H1 (cell line): ENCODE measurements around the gene CCDC148. TPM values are rescaled to one million over a fixed set of nuclear protein-coding genes. Genes with fewer than 3 reads are reported as not detected.

ENCODE experiments used
- CTCF ChIA-PET: fragments of 300-600 bp; sonication (Branson Sonifier 250); formaldehyde crosslinking; loops from one replicate; lab custom pipeline; 2021; ENCODE audit not compliant: partially characterized antibody; lab: Charles Lee
- POLR2A ChIA-PET: fragments of 300-600 bp; sonication (Branson Sonifier 250); formaldehyde crosslinking; loops from one replicate; lab custom pipeline; 2021; ENCODE audit warnings: inconsistent platforms; ENCODE audit not compliant: partially characterized antibody; lab: Charles Lee
- DNase-seq, 2 experiments: peaks; one replicate each; pipeline versions ENCODE4 v3.0.0 to v3.0.0-alpha.2; 2010 to 2022; ENCODE audit warnings: low spot score in 2 of 2, low read depth in 1 of 2, mixed read lengths in 1 of 2
- FAIRE-seq: peaks from 2 replicates; lab custom pipeline; 2011; peaks lifted over from hg19 to GRCh38; lab: Jason Lieb, UNC
- H2AFZ ChIP-seq: 2 replicates; pipeline ENCODE4 v1.8.1; 2012; ENCODE audit warnings: low read length, inconsistent platforms
- H2AK5ac ChIP-seq: 2 replicates; pipeline ENCODE4 v1.6.1; 2013; ENCODE audit warnings: low read depth, low read length
- H2BK120ac ChIP-seq: replicated peaks from 2 replicates; pipeline ENCODE3; 2013; ENCODE audit warnings: low read depth, low read length, inconsistent platforms
- H2BK12ac ChIP-seq: 2 replicates; pipeline ENCODE4 v1.6.1; 2013; ENCODE audit warnings: low read depth, low read length
- H2BK15ac ChIP-seq: 2 replicates; pipeline ENCODE4 v1.6.1; 2013; ENCODE audit warnings: low read length
- H2BK20ac ChIP-seq: 2 replicates; pipeline ENCODE4 v1.6.1; 2013; ENCODE audit warnings: low read length
- H2BK5ac ChIP-seq: 2 replicates; pipeline ENCODE4 v1.6.1; 2013; ENCODE audit warnings: low read depth, low read length
- H3K14ac ChIP-seq: 2 replicates; pipeline ENCODE4 v1.6.1; 2013; ENCODE audit warnings: inconsistent platforms; ENCODE audit not compliant: insufficient read length
- H3K18ac ChIP-seq: 2 replicates; pipeline ENCODE4 v1.6.1; 2013; ENCODE audit warnings: low read length; ENCODE audit errors: extremely low read depth
- H3K23ac ChIP-seq: 2 replicates; pipeline ENCODE4 v1.6.1; 2013; ENCODE audit warnings: inconsistent platforms; ENCODE audit not compliant: insufficient read length
- H3K23me2 ChIP-seq: 2 replicates; pipeline ENCODE4 v1.6.1; 2013; ENCODE audit warnings: low read depth, low read length
- H3K27ac ChIP-seq: 2 replicates; pipeline ENCODE4 v1.6.1; 2011; ENCODE audit warnings: low read depth, low read length, inconsistent platforms
- H3K27me3 ChIP-seq, 4 experiments: replicated peaks in 1 of 4; 1 replicate in 1 of 4; 2 replicates in 3 of 4; pipeline versions ENCODE4 v1.6.1 to v1.8.1; 2011 to 2013; ENCODE audit warnings: low read length in 3 of 4, mild to moderate bottlenecking in 3 of 4, inconsistent platforms in 2 of 4, mixed read lengths in 2 of 4, moderate library complexity in 1 of 4; ENCODE audit not compliant: control insufficient read depth in 3 of 4, insufficient read depth in 3 of 4; ENCODE audit errors: extremely low read depth in 1 of 4
- H3K36me3 ChIP-seq, 4 experiments: 2 replicates each; pipeline versions ENCODE4 v1.6.1 to v1.8.1; 2011 to 2013; ENCODE audit warnings: mild to moderate bottlenecking in 4 of 4, low read length in 3 of 4, moderate library complexity in 2 of 4, control low read depth in 1 of 4, inconsistent platforms in 1 of 4; ENCODE audit not compliant: insufficient read depth in 4 of 4, control insufficient read depth in 2 of 4
- H3K4ac ChIP-seq: replicated peaks from 2 replicates; pipeline ENCODE3; 2013; ENCODE audit warnings: low read length, low read depth, mixed read lengths, inconsistent platforms; ENCODE audit not compliant: insufficient read length
- H3K4me1 ChIP-seq, 4 experiments: replicated peaks in 1 of 4; 1 replicate in 1 of 4; 2 replicates in 3 of 4; pipeline versions ENCODE4 v1.6.1 to v1.8.1; 2011 to 2013; ENCODE audit warnings: low read length in 3 of 4, inconsistent platforms in 2 of 4, mixed read lengths in 1 of 4; ENCODE audit not compliant: insufficient read depth in 4 of 4, control insufficient read depth in 3 of 4
- H3K4me2 ChIP-seq, 2 experiments: 2 replicates each; pipeline versions ENCODE4 v1.6.1 to v1.8.1; 2011 to 2013; ENCODE audit warnings: low read depth in 2 of 2, low read length in 2 of 2, control low read depth in 1 of 2, inconsistent platforms in 1 of 2, mild to moderate bottlenecking in 1 of 2; ENCODE audit not compliant: insufficient read depth in 1 of 2
- H3K4me3 ChIP-seq, 4 experiments: fragments of 200-600, 300-600 bp in 1 of 4; sonication (generic), shearing (Covaris generic), sonication (Bioruptor Twin) in 1 of 4; 2 replicates each; pipeline versions ENCODE4 v1.5.1 to v1.8.1; 2011 to 2016; ENCODE audit warnings: low read length in 4 of 4, low read depth in 3 of 4, control low read depth in 2 of 4, inconsistent platforms in 2 of 4, mild to moderate bottlenecking in 2 of 4, mixed read lengths in 1 of 4, moderate library complexity in 1 of 4; ENCODE audit not compliant: insufficient read depth in 2 of 4; ENCODE audit errors: extremely low read depth in 1 of 4
- H3K56ac ChIP-seq: replicated peaks from 2 replicates; pipeline ENCODE3; 2013; ENCODE audit warnings: low read depth, mild to moderate bottlenecking, mixed read lengths, low read length, inconsistent platforms; ENCODE audit not compliant: insufficient read length
- H3K79me1 ChIP-seq: 2 replicates; pipeline ENCODE4 v1.6.1; 2013; ENCODE audit warnings: low read depth, low read length, control low read depth
- H3K79me2 ChIP-seq, 2 experiments: 2 replicates each; pipeline versions ENCODE4 v1.6.1 to v1.8.1; 2012 to 2013; ENCODE audit warnings: low read length in 2 of 2, mild to moderate bottlenecking in 2 of 2, inconsistent platforms in 1 of 2; ENCODE audit not compliant: insufficient read depth in 2 of 2, control insufficient read depth in 1 of 2
- H3K9ac ChIP-seq, 4 experiments: replicated peaks in 1 of 4; 1 replicate in 1 of 4; 2 replicates in 3 of 4; pipeline versions ENCODE4 v1.6.1 to v1.8.1; 2011 to 2013; ENCODE audit warnings: low read depth in 3 of 4, low read length in 3 of 4, control low read depth in 2 of 4, mild to moderate bottlenecking in 2 of 4, moderate library complexity in 2 of 4, inconsistent platforms in 1 of 4; ENCODE audit errors: extremely low read depth in 1 of 4
- H3K9me3 ChIP-seq, 2 experiments: 2 replicates each; pipeline versions ENCODE4 v1.6.1 to v1.8.1; 2012 to 2013; ENCODE audit warnings: mild to moderate bottlenecking in 2 of 2, moderate library complexity in 2 of 2, control low read depth in 1 of 2, inconsistent platforms in 1 of 2, low read depth in 1 of 2, low read length in 1 of 2, mixed read lengths in 1 of 2; ENCODE audit not compliant: insufficient read depth in 2 of 2
- H4K20me1 ChIP-seq, 2 experiments: replicated peaks in 1 of 2; 2 replicates each; pipeline versions ENCODE3 to v1.8.1; 2011 to 2013; ENCODE audit warnings: inconsistent platforms in 2 of 2, low read length in 2 of 2, mild to moderate bottlenecking in 1 of 2; ENCODE audit not compliant: insufficient read depth in 2 of 2, control insufficient read depth in 1 of 2
- H4K5ac ChIP-seq: 2 replicates; pipeline ENCODE4 v1.6.1; 2013; ENCODE audit warnings: low read length, low read depth, mixed read lengths, inconsistent platforms; ENCODE audit not compliant: insufficient read length
- H4K8ac ChIP-seq: 2 replicates; pipeline ENCODE4 v1.8.0; 2013; ENCODE audit warnings: mild to moderate bottlenecking, moderate library complexity, low read length, inconsistent platforms; ENCODE audit not compliant: insufficient read depth; ENCODE audit errors: extremely low read depth
- H4K91ac ChIP-seq: replicated peaks from 2 replicates; pipeline ENCODE3; 2013; ENCODE audit warnings: low read length, mixed read lengths, inconsistent platforms; ENCODE audit not compliant: insufficient read length
- CBX8 ChIP-seq: fragments of 300-800, 300-1000 bp; sonication (generic); IDR thresholded peaks from 2 replicates; pipeline ENCODE4 v1.7.1; 2016; ENCODE audit warnings: low read depth, low read length, borderline replicate concordance
- GABPA ChIP-seq: IDR thresholded peaks from 2 replicates; pipeline ENCODE4 v1.6.1; 2011; ENCODE audit warnings: mild to moderate bottlenecking, low read length, moderate library complexity, borderline replicate concordance; ENCODE audit not compliant: insufficient read depth
- KDM4A ChIP-seq: IDR thresholded peaks from one replicate; pipeline ENCODE4 v1.7.1; 2012; ENCODE audit warnings: low read depth, mild to moderate bottlenecking, moderate library complexity, low read length, inconsistent platforms; ENCODE audit not compliant: severe bottlenecking
- MAFK ChIP-seq: IDR thresholded peaks from 2 replicates; pipeline ENCODE4 v1.6.1; 2012; ENCODE audit warnings: low read depth, mild to moderate bottlenecking, improper control_type of control experiment, low read length
- NRF1 ChIP-seq: IDR thresholded peaks from 2 replicates; pipeline ENCODE4 v1.6.1; 2011; ENCODE audit warnings: mild to moderate bottlenecking, low read depth, low read length, improper control_type of control experiment
- POLR2A ChIP-seq, 2 experiments: IDR thresholded peaks; 1 replicate in 1 of 2; 2 replicates in 1 of 2; pipeline ENCODE4 v1.6.1; 2011; ENCODE audit warnings: low read depth in 2 of 2, low read length in 2 of 2, mild to moderate bottlenecking in 2 of 2; ENCODE audit errors: control extremely low read depth in 1 of 2
- RBBP5 ChIP-seq: IDR thresholded peaks from 2 replicates; pipeline ENCODE4 v1.7.1; 2012; ENCODE audit warnings: low read depth, mild to moderate bottlenecking, inconsistent platforms, low read length, moderate library complexity, borderline replicate concordance
- RNF2 ChIP-seq: fragments of 200-900, 300-1000 bp; sonication (generic); IDR thresholded peaks from 2 replicates; pipeline ENCODE4 v1.7.1; 2016; ENCODE audit warnings: borderline replicate concordance, low read depth, mild to moderate bottlenecking, antibody characterized with exemption, low read length; ENCODE audit not compliant: poor library complexity, severe bottlenecking; ENCODE audit errors: missing control alignments
- SIX5 ChIP-seq: IDR thresholded peaks from 2 replicates; pipeline ENCODE4 v1.6.1; 2011; ENCODE audit warnings: mild to moderate bottlenecking, low read depth, low read length
- WGBS, 2 experiments: shearing (Covaris generic) in 1 of 2; methylation state at CpG; one replicate each; pipeline versions ENCODE4 v1.1.6 to v1.1.7; 2013 to 2015; ENCODE audit warnings: low lambda C conversion rate in 2 of 2, mixed read lengths in 2 of 2, inconsistent platforms in 1 of 2, low coverage in 1 of 2, missing lambda C conversion rate in 1 of 2; ENCODE audit not compliant: insufficient replicate concordance in 2 of 2, insufficient coverage in 1 of 2, insufficient read length in 1 of 2; ENCODE audit errors: extremely low coverage in 1 of 2, missing lambda C conversion rate in 1 of 2; 5-methylcytosine and 5-hydroxymethylcytosine counted together
- polyA plus RNA-seq, 7 experiments: library from polyadenylated mRNA; depleted of rRNA in 3 of 7; stranded (reverse) in 5 of 7; unstranded in 2 of 7; fragments of >200 nt in 5 of 7; fragments of 200-250 nt in 2 of 7; gene quantifications; 1 replicate in 5 of 7; 2 replicates in 1 of 7; 4 replicates in 1 of 7; pipeline versions ENCODE4 v1.2.1 to v1.2.3, GENCODE V29; 2011 to 2013; ENCODE audit warnings: missing spikeins in 2 of 7, mixed read lengths in 2 of 7
- total RNA-seq: library from RNA; stranded (reverse); fragmentation: NEBNext Ultra II Directional; extraction: Animal tissue kit (Norgen Biotek cat#: 25700); gene quantifications from 2 replicates; pipeline ENCODE4 v1.2.1, GENCODE V29; 2021
- TF ChIP-seq, protein P1 (sequence below), 3 experiments: IDR thresholded peaks; 1 replicate in 2 of 3; 2 replicates in 1 of 3; pipeline versions ENCODE4 v1.5.1 to v1.6.1; 2011; ENCODE audit warnings: low read length in 3 of 3, mild to moderate bottlenecking in 3 of 3, inconsistent platforms in 2 of 3, low read depth in 1 of 3, moderate library complexity in 1 of 3; ENCODE audit not compliant: insufficient read depth in 1 of 3; ENCODE audit errors: control extremely low read depth in 1 of 3
- TF ChIP-seq, protein P2 (sequence below): IDR thresholded peaks from 2 replicates; pipeline ENCODE4 v1.6.1; 2012; ENCODE audit warnings: inconsistent platforms

The CCDC148 gene
- total and polyA plus RNA-seq, 2 of the 8 experiments (the other 6 are each of a cell fraction or from before 2014, with no cell fraction given), result 0.45 to 1.3 TPM

DNA sequence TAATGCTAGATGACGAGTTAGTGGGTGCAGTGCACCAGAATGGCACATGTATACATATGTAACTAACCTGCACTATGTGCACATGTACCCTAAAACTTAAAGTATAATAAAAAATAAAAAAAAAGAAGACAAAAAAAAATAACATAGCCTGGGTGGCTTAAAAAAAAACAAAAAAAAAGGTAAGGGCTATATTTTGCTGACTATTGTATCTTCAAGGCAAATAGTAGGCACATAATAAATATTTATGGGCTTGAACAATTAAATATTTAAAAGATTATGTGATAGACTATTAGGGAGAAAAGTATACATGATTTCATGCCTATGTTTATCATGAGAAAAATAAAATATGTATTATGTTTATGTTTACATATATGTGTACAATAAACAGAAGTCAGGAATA is 99.4 kb downstream of the CCDC148 start:
- no peak for FAIRE-seq
- CTCF ChIA-PET, result no interaction called here
- H2BK15ac ChIP-seq, result no peak overlapping the region
- no peaks in the 10 kb centered on the region for H4K20me1 ChIP-seq
- 100% methylated on average over 1 of the region's 1 CpG; no CpG with 5 or more reads in 1 of the 2 experiments for WGBS, 2 experiments
- no peak overlapping the region for H3K56ac ChIP-seq
- H3K27ac ChIP-seq, result no peak overlapping the region
- H3K27me3 ChIP-seq, result no peaks in the 10 kb centered on the region
- no peak overlapping the region for H3K4me2 ChIP-seq
- no peaks in the 10 kb centered on the region for H3K36me3 ChIP-seq
- DNase-seq, result no peak
- H3K79me1 ChIP-seq, result no peaks in the 10 kb centered on the region
- no peak overlapping the region for H3K23ac ChIP-seq
- no peak overlapping the region for H2AK5ac ChIP-seq
- H4K5ac ChIP-seq, result no peak overlapping the region
- H3K4ac ChIP-seq, result no peak overlapping the region
- H3K4me3 ChIP-seq, result no peak overlapping the region
- no peaks in the 10 kb centered on the region; a peak in 1 of 7 replicates for H3K4me1 ChIP-seq
- no peak overlapping the region for H3K18ac ChIP-seq
- H2BK12ac ChIP-seq, result no peak overlapping the region
- POLR2A ChIA-PET, result no interaction called here
- H2BK120ac ChIP-seq, result no peak overlapping the region
- no peak overlapping the region for H4K91ac ChIP-seq
- H3K23me2 ChIP-seq, result no peaks in the 10 kb centered on the region
- no peaks in the 10 kb centered on the region for H3K9me3 ChIP-seq
- H2BK5ac ChIP-seq, result no peak overlapping the region
- no peak overlapping the region for H2AFZ ChIP-seq
- H3K9ac ChIP-seq, result no peak overlapping the region
- H3K14ac ChIP-seq, result no peak overlapping the region
- no peak overlapping the region for H2BK20ac ChIP-seq
- no peak overlapping the region for H4K8ac ChIP-seq
- no peaks in the 10 kb centered on the region for H3K79me2 ChIP-seq
- no peak for TF ChIP-seq POLR2A (IDR thresholded peaks at IDR 0.05; ENCODE audit: control extremely low read depth in 1 of 2, low read depth in 2 of 2, low read length in 2 of 2)
- TF ChIP-seq GABPA, result no peak
- no peak for TF ChIP-seq NRF1
- no peak for TF ChIP-seq CBX8
- TF ChIP-seq RBBP5, result no peak
- no peak for TF ChIP-seq SIX5
- TF ChIP-seq, protein P1, sequence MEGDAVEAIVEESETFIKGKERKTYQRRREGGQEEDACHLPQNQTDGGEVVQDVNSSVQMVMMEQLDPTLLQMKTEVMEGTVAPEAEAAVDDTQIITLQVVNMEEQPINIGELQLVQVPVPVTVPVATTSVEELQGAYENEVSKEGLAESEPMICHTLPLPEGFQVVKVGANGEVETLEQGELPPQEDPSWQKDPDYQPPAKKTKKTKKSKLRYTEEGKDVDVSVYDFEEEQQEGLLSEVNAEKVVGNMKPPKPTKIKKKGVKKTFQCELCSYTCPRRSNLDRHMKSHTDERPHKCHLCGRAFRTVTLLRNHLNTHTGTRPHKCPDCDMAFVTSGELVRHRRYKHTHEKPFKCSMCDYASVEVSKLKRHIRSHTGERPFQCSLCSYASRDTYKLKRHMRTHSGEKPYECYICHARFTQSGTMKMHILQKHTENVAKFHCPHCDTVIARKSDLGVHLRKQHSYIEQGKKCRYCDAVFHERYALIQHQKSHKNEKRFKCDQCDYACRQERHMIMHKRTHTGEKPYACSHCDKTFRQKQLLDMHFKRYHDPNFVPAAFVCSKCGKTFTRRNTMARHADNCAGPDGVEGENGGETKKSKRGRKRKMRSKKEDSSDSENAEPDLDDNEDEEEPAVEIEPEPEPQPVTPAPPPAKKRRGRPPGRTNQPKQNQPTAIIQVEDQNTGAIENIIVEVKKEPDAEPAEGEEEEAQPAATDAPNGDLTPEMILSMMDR (IDR thresholded peaks at IDR 0.05; ENCODE audit: control extremely low read depth in 1 of 3, insufficient read depth in 1 of 3, low read depth in 1 of 3, low read length in 3 of 3), result no peak
- no peak for TF ChIP-seq MAFK
- TF ChIP-seq, protein P2, sequence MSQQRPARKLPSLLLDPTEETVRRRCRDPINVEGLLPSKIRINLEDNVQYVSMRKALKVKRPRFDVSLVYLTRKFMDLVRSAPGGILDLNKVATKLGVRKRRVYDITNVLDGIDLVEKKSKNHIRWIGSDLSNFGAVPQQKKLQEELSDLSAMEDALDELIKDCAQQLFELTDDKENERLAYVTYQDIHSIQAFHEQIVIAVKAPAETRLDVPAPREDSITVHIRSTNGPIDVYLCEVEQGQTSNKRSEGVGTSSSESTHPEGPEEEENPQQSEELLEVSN, result no peak
- TF ChIP-seq RNF2, result no peak
- TF ChIP-seq KDM4A, result no peak
